ENCODE measurements around the gene TNRC6A.

Gene TNRC6A

GRCh38 chr16:24729243-24729950 lies at the start of gene TNRC6A:
Gene TNRC6A (plus strand): TSS chr16:24729651. CDS start chr16:24729842, 191 bp downstream.
- no peak for TF ChIP-seq CTCF (IDR thresholded peaks at IDR 0.05; ENCODE audit: unreplicated experiment in 3 of 3)

GRCh38 chr16:24681793-24682192 lies 47.7 kb upstream of the TNRC6A start:
- no peak overlapping the region for H3K4me3 Mint-ChIP-seq
- TF ChIP-seq CTCF (IDR thresholded peaks at IDR 0.05; ENCODE audit: unreplicated experiment in 3 of 3): no peak
- peaks cover 4% of the 10 kb centered on the region for H3K27me3 Mint-ChIP-seq (ENCODE audit: low read depth)
- H3K4me1 Mint-ChIP-seq: peaks cover 23% of the 10 kb centered on the region
- no peaks in the 10 kb centered on the region for H3K9me3 Mint-ChIP-seq
- H3K36me3 Mint-ChIP-seq (ENCODE audit: low read depth): no peaks in the 10 kb centered on the region
- H3K27ac Mint-ChIP-seq: peak overlapping the region in 2 of 3 experiments; percentile 69 to 70

More at GRCh38 chr16:24729243-24729950, at the start of gene TNRC6A:
- Mint-ChIP-seq H3K27ac (peak within 1 kb of the TSS; percentile 97 to 99 (median 98)), H3K36me3 (ENCODE audit: low read depth) (peaks cover 25% of the 10 kb centered on the region), H3K27me3 (ENCODE audit: low read depth) (no peaks in the 10 kb centered on the region), H3K9me3 (no peaks in the 10 kb centered on the region), H3K4me3 (peak within 1 kb of the TSS; percentile 92 to 99 (median 98)), H3K4me1 (peaks cover 39% of the 10 kb centered on the region)

- peak overlapping the region in 1 of 3 experiments; percentile 97 for H3K27ac Mint-ChIP-seq
Measured at GRCh38 chr16:24683250-24683649, 46.2 kb upstream of the TNRC6A start.

GRCh38 chr16:24683847-24684493 lies 45.5 kb upstream of the TNRC6A start:
- no peak overlapping the region for H3K4me3 Mint-ChIP-seq
- peaks cover 28% of the 10 kb centered on the region for H3K4me1 Mint-ChIP-seq
- H3K27ac Mint-ChIP-seq: peak overlapping the region in 2 of 3 experiments; percentile 97 to 100
- H3K27me3 Mint-ChIP-seq (ENCODE audit: low read depth): peaks cover 4% of the 10 kb centered on the region
- no peak for TF ChIP-seq CTCF (IDR thresholded peaks at IDR 0.05; ENCODE audit: unreplicated experiment in 3 of 3)
- H3K9me3 Mint-ChIP-seq: no peaks in the 10 kb centered on the region
- no peaks in the 10 kb centered on the region for H3K36me3 Mint-ChIP-seq (ENCODE audit: low read depth)

More at GRCh38 chr16:24683250-24683649, 46.2 kb upstream of the TNRC6A start:
- H3K27me3 Mint-ChIP-seq (ENCODE audit: low read depth): peaks cover 4% of the 10 kb centered on the region
- H3K36me3 Mint-ChIP-seq (ENCODE audit: low read depth): no peaks in the 10 kb centered on the region
- no peak overlapping the region for H3K4me3 Mint-ChIP-seq
- peaks cover 28% of the 10 kb centered on the region for H3K4me1 Mint-ChIP-seq
- TF ChIP-seq CTCF (IDR thresholded peaks at IDR 0.05; ENCODE audit: unreplicated experiment in 3 of 3): no peak
- no peaks in the 10 kb centered on the region for H3K9me3 Mint-ChIP-seq

GRCh38 chr16:24685539-24686432 lies 43.7 kb upstream of the TNRC6A start:
- Mint-ChIP-seq H3K36me3 (ENCODE audit: low read depth) (no peaks in the 10 kb centered on the region), H3K4me3 (peak overlapping the region; percentile 61 to 72 (median 63)), H3K27me3 (ENCODE audit: low read depth) (peaks cover 4% of the 10 kb centered on the region), H3K27ac (peak overlapping the region; percentile 96 to 100 (median 97)), H3K4me1 (peaks cover 28% of the 10 kb centered on the region), H3K9me3 (no peaks in the 10 kb centered on the region)
- no peak for TF ChIP-seq CTCF (IDR thresholded peaks at IDR 0.05; ENCODE audit: unreplicated experiment in 3 of 3)
